ENCODE results near the gene CACNG3.

DNA sequence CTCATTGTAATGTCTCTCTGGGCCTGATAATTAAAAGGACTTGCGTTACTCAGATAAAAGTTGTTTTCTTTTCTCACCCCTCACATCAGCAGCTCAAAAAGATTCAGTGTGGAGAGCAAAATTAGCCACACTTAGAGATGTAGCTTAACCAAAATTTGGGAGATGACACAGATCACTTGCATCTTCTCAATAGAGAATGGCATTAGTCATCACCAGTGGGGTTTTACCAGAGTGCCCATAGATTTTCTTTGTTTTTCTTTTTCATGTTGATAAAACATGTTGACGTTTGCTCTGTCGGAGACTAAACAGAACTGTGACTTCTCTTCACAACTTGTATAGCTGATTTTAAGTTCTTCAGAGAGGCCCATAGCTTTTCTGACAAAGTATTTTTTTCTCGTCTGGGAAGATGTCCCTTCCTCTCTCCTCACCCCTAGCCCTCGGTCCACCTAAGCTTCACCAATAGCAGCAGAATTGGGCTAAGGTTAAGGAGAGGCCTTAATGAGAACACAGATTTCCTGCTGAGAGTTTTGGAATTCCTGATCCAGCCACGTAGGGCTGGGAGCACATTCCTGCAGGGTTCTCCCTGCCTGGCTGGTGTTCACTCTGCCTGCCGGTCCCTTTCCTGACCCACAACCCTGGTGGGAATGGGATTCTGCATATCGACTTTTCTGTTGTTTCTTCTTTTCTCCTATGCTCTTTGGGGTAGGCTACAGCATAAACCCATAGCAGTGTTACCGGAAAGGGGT, 92.6 kb downstream of the CACNG3 start:
- TF ChIP-seq, protein P1, sequence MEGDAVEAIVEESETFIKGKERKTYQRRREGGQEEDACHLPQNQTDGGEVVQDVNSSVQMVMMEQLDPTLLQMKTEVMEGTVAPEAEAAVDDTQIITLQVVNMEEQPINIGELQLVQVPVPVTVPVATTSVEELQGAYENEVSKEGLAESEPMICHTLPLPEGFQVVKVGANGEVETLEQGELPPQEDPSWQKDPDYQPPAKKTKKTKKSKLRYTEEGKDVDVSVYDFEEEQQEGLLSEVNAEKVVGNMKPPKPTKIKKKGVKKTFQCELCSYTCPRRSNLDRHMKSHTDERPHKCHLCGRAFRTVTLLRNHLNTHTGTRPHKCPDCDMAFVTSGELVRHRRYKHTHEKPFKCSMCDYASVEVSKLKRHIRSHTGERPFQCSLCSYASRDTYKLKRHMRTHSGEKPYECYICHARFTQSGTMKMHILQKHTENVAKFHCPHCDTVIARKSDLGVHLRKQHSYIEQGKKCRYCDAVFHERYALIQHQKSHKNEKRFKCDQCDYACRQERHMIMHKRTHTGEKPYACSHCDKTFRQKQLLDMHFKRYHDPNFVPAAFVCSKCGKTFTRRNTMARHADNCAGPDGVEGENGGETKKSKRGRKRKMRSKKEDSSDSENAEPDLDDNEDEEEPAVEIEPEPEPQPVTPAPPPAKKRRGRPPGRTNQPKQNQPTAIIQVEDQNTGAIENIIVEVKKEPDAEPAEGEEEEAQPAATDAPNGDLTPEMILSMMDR (IDR thresholded peaks at IDR 0.05) = no peak
- TF ChIP-seq EZH2 (IDR thresholded peaks at IDR 0.05; ENCODE audit: borderline replicate concordance, insufficient read depth, low read depth, low read length, poor library complexity, severe bottlenecking) = no peak
